Endothelial cell of hepatic sinusoid (primary cell): ENCODE results near the gene RNF157.

Source experiments
- in situ Hi-C: cut with HindIII; loops from 2 replicates; pipeline ENCODE4 v1.10.0; 2017; ENCODE audit warnings: low sequenced_read_pairs

Gene RNF157

GRCh38 chr17:76146053-76146851, 94.0 kb downstream of the RNF157 start:
- in situ Hi-C loops, result no loop called here

- in situ Hi-C loops, result no loop called here
These were observed 94.9 kb downstream of the RNF157 start for GRCh38 chr17:76145231-76146052.

GRCh38 chr17:76142585-76143041, 97.7 kb downstream of the RNF157 start:
- in situ Hi-C loops, result no loop called here

GRCh38 chr17:76142039-76142584, 98.2 kb downstream of the RNF157 start:
- in situ Hi-C loops, result no loop called here

GRCh38 chr17:76141212-76142038, 98.9 kb downstream of the RNF157 start, which contains the start of gene FOXJ1:
Gene FOXJ1 (minus strand): TSS chr17:76141245. CDS start chr17:76140395, 850 bp downstream.
- in situ Hi-C loops, result no loop called here

- in situ Hi-C loops, result no loop called here
These were observed 99.6 kb downstream of the RNF157 start for GRCh38 chr17:76140661-76141211.

GRCh38 chr17:76139801-76140660, 100.3 kb downstream of the RNF157 start:
- in situ Hi-C loops, result no loop called here

- in situ Hi-C loops, result no loop called here
These were observed 101.2 kb downstream of the RNF157 start for GRCh38 chr17:76138896-76139752.

- in situ Hi-C loops, result no loop called here
These were observed 101.9 kb downstream of the RNF157 start for GRCh38 chr17:76138234-76138895.

GRCh38 chr17:76137351-76138233, 102.7 kb downstream of the RNF157 start:
- in situ Hi-C loops, result no loop called here

- in situ Hi-C loops, result no loop called here
These were observed 103.3 kb downstream of the RNF157 start for GRCh38 chr17:76137001-76137350.

- in situ Hi-C loops, result no loop called here
These were observed 103.9 kb downstream of the RNF157 start for GRCh38 chr17:76136276-76137000.

GRCh38 chr17:76135810-76136188, 104.5 kb downstream of the RNF157 start:
- in situ Hi-C loops, result no loop called here

- in situ Hi-C loops, result no loop called here
These were observed 105.1 kb downstream of the RNF157 start for GRCh38 chr17:76134911-76135809.

GRCh38 chr17:76132574-76133338, 107.5 kb downstream of the RNF157 start:
- in situ Hi-C loops, result no loop called here
